Osteoblast (primary cell): ENCODE measurements around the gene PRSS3. TPM values are rescaled to one million over a fixed set of nuclear protein-coding genes. Genes with fewer than 3 reads are reported as not detected.
A peak's percentile ranks its signal among the peaks of the same experiment; 100 is the strongest.
"Not testable (repeated sequence)": the region's sequence is repeated elsewhere in the genome, so short reads cannot be mapped to it uniquely, and the experiment has no call there.

Experiments used
- DNase-seq: peaks from one replicate; pipeline ENCODE4 v3.0.0; 2011; ENCODE audit warnings: low spot score, mixed read lengths; ENCODE audit not compliant: insufficient read length; ENCODE audit errors: missing footprints
- H2AFZ ChIP-seq: 2 replicates; pipeline ENCODE4 v1.6.0; 2011; ENCODE audit warnings: mild to moderate bottlenecking, low read length
- H3K27ac ChIP-seq: 2 replicates; pipeline ENCODE4 v1.5.1; 2011; ENCODE audit warnings: mild to moderate bottlenecking, low read depth, low read length, moderate library complexity
- H3K27me3 ChIP-seq: 2 replicates; pipeline ENCODE4 v1.6.0; 2012; ENCODE audit warnings: mild to moderate bottlenecking, control low read depth, inconsistent platforms, low read length, moderate library complexity; ENCODE audit not compliant: insufficient read depth
- H3K36me3 ChIP-seq: 2 replicates; pipeline ENCODE4 v1.5.1; 2011; ENCODE audit warnings: mild to moderate bottlenecking, low read length, control low read depth, moderate library complexity; ENCODE audit not compliant: insufficient read depth
- H3K4me1 ChIP-seq: 2 replicates; pipeline ENCODE4 v1.5.1; 2011; ENCODE audit warnings: mild to moderate bottlenecking, low read length, control low read depth, moderate library complexity; ENCODE audit not compliant: insufficient read depth
- H3K4me2 ChIP-seq: 2 replicates; pipeline ENCODE4 v1.6.0; 2011; ENCODE audit warnings: mild to moderate bottlenecking, low read length; ENCODE audit not compliant: insufficient read depth
- H3K4me3 ChIP-seq: fragments of 200-600 bp; sonication (generic); 3 replicates; pipeline ENCODE4 v1.5.1; 2012; ENCODE audit warnings: mild to moderate bottlenecking, low read length, inconsistent platforms; ENCODE audit not compliant: insufficient read depth
- H3K79me2 ChIP-seq: 2 replicates; pipeline ENCODE4 v1.6.0; 2012; ENCODE audit warnings: mild to moderate bottlenecking, low read length, control low read depth, inconsistent platforms; ENCODE audit not compliant: insufficient read depth
- H3K9me3 ChIP-seq: 2 replicates; pipeline ENCODE4 v1.5.1; 2011; ENCODE audit warnings: low read depth, low read length, control low read depth
- H4K20me1 ChIP-seq: 2 replicates; pipeline ENCODE4 v1.6.0; 2012; ENCODE audit warnings: mild to moderate bottlenecking, low read length, control low read depth; ENCODE audit not compliant: insufficient read depth
- total RNA-seq: library from RNA; depleted of rRNA; stranded (reverse); fragments of >200 nt; gene quantifications from 2 replicates; pipeline ENCODE4 v1.2.3, GENCODE V29; 2012
- TF ChIP-seq, protein P1 (sequence below): IDR thresholded peaks from 2 replicates; pipeline ENCODE4 v1.5.1; 2011; ENCODE audit warnings: mild to moderate bottlenecking, low read depth, low read length, moderate library complexity; ENCODE audit errors: extremely low read depth

Gene PRSS3
- 2.2 and 3.5 TPM in 2 replicates for total RNA-seq

DNA sequence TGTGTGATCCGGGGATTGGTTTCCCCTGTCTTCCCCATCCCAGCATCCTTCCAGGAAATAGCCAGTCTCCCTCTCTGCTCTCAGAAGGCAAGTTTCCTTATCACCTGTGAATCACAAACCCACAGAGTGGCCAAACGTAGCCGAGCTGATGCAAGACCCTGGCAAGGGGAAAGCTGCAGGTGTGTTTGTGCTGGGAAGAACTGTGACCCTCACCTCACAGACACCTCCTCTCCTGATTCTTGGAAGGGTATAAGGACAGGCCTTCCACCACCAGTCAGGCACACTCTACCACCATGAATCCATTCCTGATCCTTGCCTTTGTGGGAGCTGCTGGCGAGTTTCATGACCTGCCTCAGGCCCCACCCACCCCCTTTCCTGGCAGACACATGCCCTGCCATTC, at the start of gene PRSS3:
TSS of gene PRSS3 (plus strand) at position 281 of the 400 bp plus-strand sequence. CDS start at position 294, 13 bp downstream.
- Histone ChIP-seq H3K4me1 (peaks cover 9% of the 10 kb centered on the region), H3K9me3 (no peaks in the 10 kb centered on the region), H2AFZ (no peak within 1 kb of the TSS), H3K27ac (no peak within 1 kb of the TSS), H3K36me3 (no peaks in the 10 kb centered on the region), H4K20me1 (no peaks in the 10 kb centered on the region), H3K4me2 (no peak within 1 kb of the TSS), H3K27me3 (peaks cover 11% of the 10 kb centered on the region), H3K79me2 (no peaks in the 10 kb centered on the region), H3K4me3 (no peak within 1 kb of the TSS)
- DNase-seq, result no peak
- TF ChIP-seq, protein P1, sequence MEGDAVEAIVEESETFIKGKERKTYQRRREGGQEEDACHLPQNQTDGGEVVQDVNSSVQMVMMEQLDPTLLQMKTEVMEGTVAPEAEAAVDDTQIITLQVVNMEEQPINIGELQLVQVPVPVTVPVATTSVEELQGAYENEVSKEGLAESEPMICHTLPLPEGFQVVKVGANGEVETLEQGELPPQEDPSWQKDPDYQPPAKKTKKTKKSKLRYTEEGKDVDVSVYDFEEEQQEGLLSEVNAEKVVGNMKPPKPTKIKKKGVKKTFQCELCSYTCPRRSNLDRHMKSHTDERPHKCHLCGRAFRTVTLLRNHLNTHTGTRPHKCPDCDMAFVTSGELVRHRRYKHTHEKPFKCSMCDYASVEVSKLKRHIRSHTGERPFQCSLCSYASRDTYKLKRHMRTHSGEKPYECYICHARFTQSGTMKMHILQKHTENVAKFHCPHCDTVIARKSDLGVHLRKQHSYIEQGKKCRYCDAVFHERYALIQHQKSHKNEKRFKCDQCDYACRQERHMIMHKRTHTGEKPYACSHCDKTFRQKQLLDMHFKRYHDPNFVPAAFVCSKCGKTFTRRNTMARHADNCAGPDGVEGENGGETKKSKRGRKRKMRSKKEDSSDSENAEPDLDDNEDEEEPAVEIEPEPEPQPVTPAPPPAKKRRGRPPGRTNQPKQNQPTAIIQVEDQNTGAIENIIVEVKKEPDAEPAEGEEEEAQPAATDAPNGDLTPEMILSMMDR, result no peak

- Histone ChIP-seq H3K79me2 (no peaks in the 10 kb centered on the region), H3K27ac (no peak overlapping the region), H3K36me3 (no peaks in the 10 kb centered on the region), H3K4me1 (peaks cover 6% of the 10 kb centered on the region), H3K27me3 (peaks cover 32% of the 10 kb centered on the region), H3K4me2 (no peak overlapping the region), H3K9me3 (no peaks in the 10 kb centered on the region), H3K4me3 (no peak overlapping the region), H4K20me1 (no peaks in the 10 kb centered on the region), H2AFZ (no peak overlapping the region)
- no peak for DNase-seq
- TF ChIP-seq, protein P1, result no peak
Observed at GRCh38 chr9:33748633-33749304, 46.6 kb upstream of the PRSS3 start.

GRCh38 chr9:33749305-33749654, 46.1 kb upstream of the PRSS3 start:
- not testable (repeated sequence) for H3K27ac ChIP-seq, H3K4me2 ChIP-seq, H3K4me1 ChIP-seq, H3K4me3 ChIP-seq, H3K9me3 ChIP-seq, H4K20me1 ChIP-seq, H3K36me3 ChIP-seq, H3K79me2 ChIP-seq, DNase-seq, H2AFZ ChIP-seq
- peaks cover 33% of the 10 kb centered on the region for H3K27me3 ChIP-seq

GRCh38 chr9:33750307-33750838, 45.0 kb upstream of the PRSS3 start:
- peak; percentile 84 for DNase-seq
- Histone ChIP-seq H4K20me1 (no peaks in the 10 kb centered on the region), H3K4me1 (peaks cover 6% of the 10 kb centered on the region), H3K79me2 (no peaks in the 10 kb centered on the region), H2AFZ (peak overlapping the region; percentile 86), H3K9me3 (no peaks in the 10 kb centered on the region), H3K27me3 (peaks cover 33% of the 10 kb centered on the region), H3K36me3 (no peaks in the 10 kb centered on the region), H3K4me3 (peak overlapping the region; percentile 72), H3K4me2 (peak overlapping the region; percentile 87), H3K27ac (no peak overlapping the region)
- TF ChIP-seq, protein P1, result no peak
